Measurements from ENCODE around the gene LY6G6F.

The LY6G6F gene

DNA sequence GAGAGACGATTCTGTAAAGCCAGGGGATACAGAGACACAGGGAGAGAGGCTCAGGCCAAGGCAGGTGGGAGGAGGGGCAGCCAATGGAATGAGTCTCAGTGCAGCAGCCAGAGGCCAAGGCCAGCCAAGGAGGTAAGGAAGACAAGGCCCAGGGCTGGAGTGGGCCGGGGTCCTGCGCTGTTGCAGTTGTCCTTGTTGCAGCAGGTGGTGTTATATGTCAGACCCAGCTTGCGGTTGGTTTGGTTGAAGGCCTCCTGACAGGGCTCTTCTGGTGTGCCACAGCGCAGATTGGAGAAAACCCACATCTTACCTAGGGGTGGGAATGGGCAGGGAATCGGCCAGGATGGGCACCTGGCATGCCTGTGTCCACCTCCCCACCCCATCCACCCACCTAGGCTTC is 12.3 kb downstream of the LY6G6F start:
- Histone ChIP-seq H3K9me3 (replicated peaks; ENCODE audit: insufficient read depth, low read length) (no peaks in the 10 kb centered on the region), H3K27ac (ENCODE audit: low read length) (no peak overlapping the region), H3K4me2 (ENCODE audit: low read depth, low read length) (no peak overlapping the region), H3K4me1 (ENCODE audit: low read length) (no peaks in the 10 kb centered on the region), H2AFZ (ENCODE audit: low read length) (no peak overlapping the region), H3K4me3 (ENCODE audit: low read length) (no peak overlapping the region), H3K79me2 (ENCODE audit: low read length) (no peaks in the 10 kb centered on the region), H4K20me1 (ENCODE audit: insufficient read depth, low read length) (no peaks in the 10 kb centered on the region), H3K9ac (ENCODE audit: low read length) (no peak overlapping the region), H3F3A (ENCODE audit: insufficient read depth, low read length) (no peaks in the 10 kb centered on the region), H3K36me3 (replicated peaks; ENCODE audit: insufficient read depth, low read length) (no peaks in the 10 kb centered on the region), H3K27me3 (replicated peaks; ENCODE audit: insufficient read depth, low read length) (no peaks in the 10 kb centered on the region), H3K9me2 (replicated peaks; ENCODE audit: insufficient read depth, low read length) (no peaks in the 10 kb centered on the region)
- DNase-seq: no peak
- TF ChIP-seq EZH2phosphoT487 (IDR thresholded peaks at IDR 0.05; ENCODE audit: low read length) (no peak), EZH2 (optimal IDR thresholded peaks at IDR 0.05; ENCODE audit: low read depth, low read length) (no peak)
- TF ChIP-seq, protein P1, sequence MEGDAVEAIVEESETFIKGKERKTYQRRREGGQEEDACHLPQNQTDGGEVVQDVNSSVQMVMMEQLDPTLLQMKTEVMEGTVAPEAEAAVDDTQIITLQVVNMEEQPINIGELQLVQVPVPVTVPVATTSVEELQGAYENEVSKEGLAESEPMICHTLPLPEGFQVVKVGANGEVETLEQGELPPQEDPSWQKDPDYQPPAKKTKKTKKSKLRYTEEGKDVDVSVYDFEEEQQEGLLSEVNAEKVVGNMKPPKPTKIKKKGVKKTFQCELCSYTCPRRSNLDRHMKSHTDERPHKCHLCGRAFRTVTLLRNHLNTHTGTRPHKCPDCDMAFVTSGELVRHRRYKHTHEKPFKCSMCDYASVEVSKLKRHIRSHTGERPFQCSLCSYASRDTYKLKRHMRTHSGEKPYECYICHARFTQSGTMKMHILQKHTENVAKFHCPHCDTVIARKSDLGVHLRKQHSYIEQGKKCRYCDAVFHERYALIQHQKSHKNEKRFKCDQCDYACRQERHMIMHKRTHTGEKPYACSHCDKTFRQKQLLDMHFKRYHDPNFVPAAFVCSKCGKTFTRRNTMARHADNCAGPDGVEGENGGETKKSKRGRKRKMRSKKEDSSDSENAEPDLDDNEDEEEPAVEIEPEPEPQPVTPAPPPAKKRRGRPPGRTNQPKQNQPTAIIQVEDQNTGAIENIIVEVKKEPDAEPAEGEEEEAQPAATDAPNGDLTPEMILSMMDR (IDR thresholded peaks at IDR 0.05; ENCODE audit: low read length): no peak

DNA sequence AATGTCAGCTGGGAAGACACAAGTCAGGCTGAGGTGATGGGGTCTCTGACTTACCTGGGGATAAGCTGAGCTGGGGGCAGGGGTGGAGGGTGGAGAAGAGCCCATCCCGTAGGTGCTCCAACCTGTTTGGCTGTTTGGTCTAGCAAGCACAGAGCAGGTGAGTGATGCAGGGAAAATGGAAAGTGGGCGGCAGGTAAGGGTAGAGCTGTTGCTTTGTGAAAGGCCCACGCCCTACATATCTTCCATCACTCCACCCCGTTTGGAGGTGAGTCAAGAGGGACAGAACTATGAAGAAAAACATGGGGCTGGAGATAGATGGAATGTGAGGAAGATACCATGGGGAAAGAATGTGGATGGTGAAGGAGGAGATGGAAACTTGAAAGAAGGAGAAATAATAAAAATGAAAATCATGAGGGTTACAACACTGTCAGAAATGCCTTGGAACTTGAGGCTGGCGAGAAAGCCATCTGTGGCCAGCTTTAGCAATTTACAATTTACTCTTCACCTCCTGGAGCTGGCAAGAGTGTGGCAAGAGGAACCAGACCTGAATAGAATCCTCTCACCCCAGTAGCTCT is 13.6 kb downstream of the LY6G6F start:
- Histone ChIP-seq H3K27me3 (replicated peaks; ENCODE audit: insufficient read depth, low read length) (no peaks in the 10 kb centered on the region), H3K9ac (ENCODE audit: low read length) (no peak overlapping the region), H3K4me1 (ENCODE audit: low read length) (no peaks in the 10 kb centered on the region), H3K9me3 (replicated peaks; ENCODE audit: insufficient read depth, low read length) (no peaks in the 10 kb centered on the region), H4K20me1 (ENCODE audit: insufficient read depth, low read length) (no peaks in the 10 kb centered on the region), H3F3A (ENCODE audit: insufficient read depth, low read length) (no peaks in the 10 kb centered on the region), H3K79me2 (ENCODE audit: low read length) (no peaks in the 10 kb centered on the region), H3K4me3 (ENCODE audit: low read length) (no peak overlapping the region), H3K4me2 (ENCODE audit: low read depth, low read length) (no peak overlapping the region), H2AFZ (ENCODE audit: low read length) (no peak overlapping the region), H3K27ac (ENCODE audit: low read length) (no peak overlapping the region), H3K36me3 (replicated peaks; ENCODE audit: insufficient read depth, low read length) (no peaks in the 10 kb centered on the region), H3K9me2 (replicated peaks; ENCODE audit: insufficient read depth, low read length) (no peaks in the 10 kb centered on the region)
- no peak for DNase-seq
- TF ChIP-seq, protein P1 (IDR thresholded peaks at IDR 0.05; ENCODE audit: low read length): no peak
- TF ChIP-seq EZH2phosphoT487 (IDR thresholded peaks at IDR 0.05; ENCODE audit: low read length) (no peak), EZH2 (optimal IDR thresholded peaks at IDR 0.05; ENCODE audit: low read depth, low read length) (no peak)

DNA sequence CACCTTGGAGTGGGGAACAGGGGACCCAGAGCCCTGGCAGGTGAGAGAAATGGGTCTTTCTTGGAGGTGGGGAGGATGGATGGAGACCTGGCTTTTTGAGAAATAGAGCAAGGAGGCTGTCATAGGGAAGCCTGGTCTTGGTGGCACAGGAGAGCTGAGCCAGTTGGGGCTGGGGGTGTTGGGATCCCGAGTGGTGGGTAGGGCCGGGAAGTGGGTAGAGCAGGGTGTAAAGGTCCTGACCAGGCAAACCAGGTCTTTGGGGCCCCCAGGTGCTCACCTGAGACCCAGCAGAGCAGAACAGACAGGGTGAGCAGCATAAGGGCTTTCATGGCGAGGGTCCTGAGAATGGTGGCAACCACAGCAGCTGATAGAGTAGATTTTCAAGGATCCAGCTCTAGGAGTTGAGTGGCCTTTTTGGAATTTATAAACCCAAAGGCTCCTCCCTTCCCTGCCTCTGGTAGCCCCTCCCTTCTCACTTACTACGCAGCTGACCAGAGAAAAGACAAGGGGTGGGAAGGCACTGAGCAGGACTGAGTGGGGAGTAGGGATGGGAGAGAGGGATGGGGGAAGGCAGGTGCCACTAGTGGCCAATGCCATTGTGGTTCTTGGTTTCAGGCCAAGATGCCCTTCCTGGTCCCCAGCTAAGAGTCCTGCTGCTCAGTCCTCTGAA is 14.8 kb downstream of the LY6G6F start, which contains the start of gene LY6G6C:
LY6G6C (minus strand) TSS at position 396 of the 670 bp plus-strand sequence; CDS start at position 329, 67 bp downstream.
- Histone ChIP-seq H3K36me3 (replicated peaks; ENCODE audit: insufficient read depth, low read length) (no peaks in the 10 kb centered on the region), H3F3A (ENCODE audit: insufficient read depth, low read length) (peaks cover 8% of the 10 kb centered on the region; the same call in 1 of the 2 replicates), H3K4me2 (ENCODE audit: low read depth, low read length) (no peak within 1 kb of the TSS), H2AFZ (ENCODE audit: low read length) (no peak within 1 kb of the TSS), H3K79me2 (ENCODE audit: low read length) (no peaks in the 10 kb centered on the region), H3K9ac (ENCODE audit: low read length) (no peak within 1 kb of the TSS), H3K4me1 (ENCODE audit: low read length) (0 out of 2 replicates have a peak, but pooled peaks cover 1% of the 10 kb centered on the region), H3K9me3 (replicated peaks; ENCODE audit: insufficient read depth, low read length) (no peaks in the 10 kb centered on the region), H3K9me2 (replicated peaks; ENCODE audit: insufficient read depth, low read length) (no peaks in the 10 kb centered on the region), H4K20me1 (ENCODE audit: insufficient read depth, low read length) (no peaks in the 10 kb centered on the region), H3K4me3 (ENCODE audit: low read length) (no peak within 1 kb of the TSS), H3K27ac (ENCODE audit: low read length) (no peak within 1 kb of the TSS), H3K27me3 (replicated peaks; ENCODE audit: insufficient read depth, low read length) (no peaks in the 10 kb centered on the region)
- no peak for TF ChIP-seq EZH2 (optimal IDR thresholded peaks at IDR 0.05; ENCODE audit: low read depth, low read length)
- no peak for TF ChIP-seq EZH2phosphoT487 (IDR thresholded peaks at IDR 0.05; ENCODE audit: low read length)
- TF ChIP-seq, protein P1 (IDR thresholded peaks at IDR 0.05; ENCODE audit: low read length): no peak
- no peak for DNase-seq

All from MM.1S (cell line).